DMS53 treated with DMSO at 0.1 percent for 48 hours (cell line): ENCODE results near the gene GNAI3.
"Not testable (repeated sequence)": the region's sequence is repeated elsewhere in the genome, so short reads cannot be mapped to it uniquely, and the experiment has no call there.

ENCODE experiments used
- DNase-seq: peaks from one replicate; lab custom pipeline; 2025; ENCODE audit not compliant: unreplicated experiment; lab: John Stamatoyannopoulos, UW

GNAI3 gene

GRCh38 chr1:109657970-109658369 is 109.6 kb downstream of the GNAI3 start:
- DNase-seq, result no peak

GRCh38 chr1:109658533-109659042 is 110.2 kb downstream of the GNAI3 start:
- no peak for DNase-seq

GRCh38 chr1:109659145-109659544 is 110.7 kb downstream of the GNAI3 start:
- DNase-seq, result no peak

GRCh38 chr1:109659997-109660690 is 111.7 kb downstream of the GNAI3 start:
- no peak for DNase-seq

GRCh38 chr1:109660691-109661026 is 112.2 kb downstream of the GNAI3 start:
- DNase-seq, result not testable (repeated sequence)

- no peak for DNase-seq
Measured at GRCh38 chr1:109661391-109661790, 113.0 kb downstream of the GNAI3 start.

GRCh38 chr1:109664671-109665070 is 116.3 kb downstream of the GNAI3 start:
- no peak for DNase-seq

GRCh38 chr1:109667452-109668122 is 119.2 kb downstream of the GNAI3 start, which contains the start of gene GSTM2:
TSS of gene GSTM2 (plus strand) at chr1:109668057. CDS start at chr1:109668116, 59 bp downstream.
- peak; percentile 62 for DNase-seq
